HTERT RPE-1 (cell line): ENCODE measurements around the gene NCF4.

Source experiments
- in situ Hi-C: fragments of 300-500 bp; cut with MboI; formaldehyde crosslinking; loops from 4 replicates; pipeline ENCODE4 v1.14.3; 2020; ENCODE audit warnings: low sequenced_read_pairs

NCF4 gene

GRCh38 chr22:36860821-36861659 is at the start of gene NCF4:
NCF4 (plus strand) TSS chr22:36861006; CDS start chr22:36861172, 166 bp downstream.
- in situ Hi-C loops = no loop called here

- in situ Hi-C loops = no loop called here
Measured at GRCh38 chr22:36811094-36811800, 49.6 kb upstream of the NCF4 start.

GRCh38 chr22:36814801-36815200 is 46.0 kb upstream of the NCF4 start:
- in situ Hi-C loops = no loop called here

- in situ Hi-C loops = no loop called here
Measured at GRCh38 chr22:36815558-36816338, 45.1 kb upstream of the NCF4 start.

- in situ Hi-C loops = no loop called here
Measured at GRCh38 chr22:36816339-36816635, 44.5 kb upstream of the NCF4 start.

- in situ Hi-C loops = no loop called here
Measured at GRCh38 chr22:36816636-36817524, 43.9 kb upstream of the NCF4 start, which contains the start of gene PVALB. PVALB (minus strand) TSS chr22:36817035; CDS start chr22:36817005, 30 bp downstream.

GRCh38 chr22:36817525-36817848 is 43.3 kb upstream of the NCF4 start:
- in situ Hi-C loops = no loop called here

GRCh38 chr22:36818010-36818642 is 42.7 kb upstream of the NCF4 start:
- in situ Hi-C loops = no loop called here

- in situ Hi-C loops = no loop called here
Measured at GRCh38 chr22:36819112-36819511, 41.7 kb upstream of the NCF4 start.

GRCh38 chr22:36822581-36822980 is 38.2 kb upstream of the NCF4 start:
- in situ Hi-C loops = no loop called here

GRCh38 chr22:36823186-36823839 is 37.5 kb upstream of the NCF4 start:
- in situ Hi-C loops = no loop called here

- in situ Hi-C loops = no loop called here
Measured at GRCh38 chr22:36824655-36825054, 36.2 kb upstream of the NCF4 start.

- in situ Hi-C loops = no loop called here
Measured at GRCh38 chr22:36826262-36826661, 34.5 kb upstream of the NCF4 start.

- in situ Hi-C loops = no loop called here
Measured at GRCh38 chr22:36828815-36829214, 32.0 kb upstream of the NCF4 start.

GRCh38 chr22:36829370-36830002 is 31.3 kb upstream of the NCF4 start:
- in situ Hi-C loops = no loop called here

GRCh38 chr22:36830601-36831000 is 30.2 kb upstream of the NCF4 start:
- in situ Hi-C loops = no loop called here

GRCh38 chr22:36831206-36831605 is 29.6 kb upstream of the NCF4 start:
- in situ Hi-C loops = no loop called here

GRCh38 chr22:36831717-36832116 is 29.1 kb upstream of the NCF4 start:
- in situ Hi-C loops = no loop called here

- in situ Hi-C loops = no loop called here
Measured at GRCh38 chr22:36833073-36833472, 27.7 kb upstream of the NCF4 start.
